Uterus (tissue), 4 donors: Measurements from ENCODE around the gene KCNMB2. TPM values are rescaled to one million over a fixed set of nuclear protein-coding genes. Genes with fewer than 3 reads are reported as not detected.

ENCODE experiments used
- DNase-seq, 2 donors: peaks; one replicate each; pipeline ENCODE4 v3.0.0-alpha.2; 2019 to 2020
- H3K27ac ChIP-seq, 2 donors: fragments of 200-600 bp; sonication (generic); 1 replicate in 1 of 2; 2 replicates in 1 of 2; pipeline ENCODE4 v1.5.1; 2016 to 2018
- H3K27me3 ChIP-seq, 2 donors: fragments of 200-600 bp; sonication (generic); one replicate each; pipeline ENCODE4 v1.5.1; 2018 to 2019; ENCODE audit warnings: control low read depth in 1 of 2
- H3K36me3 ChIP-seq, 2 donors: fragments of 200-600 bp; sonication (generic); one replicate each; pipeline ENCODE4 v1.5.1; 2019; ENCODE audit warnings: control low read depth in 1 of 2
- H3K4me1 ChIP-seq, 2 donors: fragments of 200-600 bp; sonication (generic); one replicate each; pipeline ENCODE4 v1.5.1; 2018 to 2019; ENCODE audit warnings: control low read depth in 1 of 2
- H3K4me3 ChIP-seq, 2 donors: fragments of 200-600 bp; sonication (generic); 1 replicate in 1 of 2; 2 replicates in 1 of 2; pipeline ENCODE4 v1.5.1; 2018 to 2019; ENCODE audit warnings: mild to moderate bottlenecking in 1 of 2
- H3K9me3 ChIP-seq, 2 donors: fragments of 200-600 bp; sonication (generic); one replicate each; pipeline ENCODE4 v1.5.1; 2019; ENCODE audit warnings: control low read depth in 1 of 2
- POLR2A ChIP-seq, 2 donors: fragments of 450-650 bp; IDR thresholded peaks; one replicate each; pipeline ENCODE4 v1.6.1; 2016; ENCODE audit warnings: antibody characterized with exemption in 2 of 2, mild to moderate bottlenecking in 1 of 2, moderate library complexity in 1 of 2
- intact Hi-C: fragments of 100-400 bp; cut with DNase I; formaldehyde crosslinking; loops from one replicate; pipeline ENCODE4 v1.15.1; 2023; ENCODE audit warnings: low total_unique reads
- total RNA-seq, 4 donors: library from RNA; depleted of rRNA in 3 of 4; stranded (reverse); fragments of >200 nt in 3 of 4; gene quantifications; one replicate each; pipeline versions ENCODE4 v1.1.0 to v1.2.4, GENCODE V29; 2014 to 2023
- TF ChIP-seq, protein P1 (sequence below), 4 experiments: fragments of 200-600 bp in 2 of 4; fragments of 450-650 bp in 2 of 4; sonication (generic) in 2 of 4; IDR thresholded peaks; one replicate each; pipeline ENCODE4 v1.5.1; 2016 to 2019; ENCODE audit warnings: antibody characterized with exemption in 4 of 4, mild to moderate bottlenecking in 2 of 4, moderate library complexity in 1 of 4
- donor health status: DM: yes; HTN: yes; CAD: no.

The KCNMB2 gene
- total RNA-seq, 4 donors from 2014 or later, result 0.29 to 12.7 (median 1.4) TPM

DNA sequence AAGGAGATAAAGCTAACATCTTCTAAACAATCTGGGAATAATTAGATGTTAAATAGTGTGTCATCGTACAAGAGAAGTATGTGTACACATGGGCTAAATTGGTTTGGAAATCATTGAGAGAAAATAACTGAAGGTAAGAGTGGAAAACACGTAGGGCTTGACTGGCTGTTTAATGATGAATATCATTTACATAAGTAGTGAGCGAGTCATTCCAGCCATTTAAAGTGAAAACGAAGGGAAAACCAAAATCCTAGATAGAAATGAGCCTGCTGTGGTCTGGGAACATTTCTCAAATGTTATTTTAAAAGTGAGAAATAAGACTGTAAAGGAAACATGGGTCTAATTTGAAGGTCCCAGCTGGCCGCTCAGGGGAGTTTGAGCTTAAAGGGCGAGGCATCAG lies 41.9 kb upstream of the KCNMB2 start:
- H3K4me3 ChIP-seq, result no peak overlapping the region
- no peaks in the 10 kb centered on the region for H3K4me1 ChIP-seq
- no peaks in the 10 kb centered on the region for H3K27me3 ChIP-seq
- H3K9me3 ChIP-seq, result no peaks in the 10 kb centered on the region
- TF ChIP-seq POLR2A (IDR thresholded peaks at IDR 0.05), result no peak
- TF ChIP-seq, protein P1, sequence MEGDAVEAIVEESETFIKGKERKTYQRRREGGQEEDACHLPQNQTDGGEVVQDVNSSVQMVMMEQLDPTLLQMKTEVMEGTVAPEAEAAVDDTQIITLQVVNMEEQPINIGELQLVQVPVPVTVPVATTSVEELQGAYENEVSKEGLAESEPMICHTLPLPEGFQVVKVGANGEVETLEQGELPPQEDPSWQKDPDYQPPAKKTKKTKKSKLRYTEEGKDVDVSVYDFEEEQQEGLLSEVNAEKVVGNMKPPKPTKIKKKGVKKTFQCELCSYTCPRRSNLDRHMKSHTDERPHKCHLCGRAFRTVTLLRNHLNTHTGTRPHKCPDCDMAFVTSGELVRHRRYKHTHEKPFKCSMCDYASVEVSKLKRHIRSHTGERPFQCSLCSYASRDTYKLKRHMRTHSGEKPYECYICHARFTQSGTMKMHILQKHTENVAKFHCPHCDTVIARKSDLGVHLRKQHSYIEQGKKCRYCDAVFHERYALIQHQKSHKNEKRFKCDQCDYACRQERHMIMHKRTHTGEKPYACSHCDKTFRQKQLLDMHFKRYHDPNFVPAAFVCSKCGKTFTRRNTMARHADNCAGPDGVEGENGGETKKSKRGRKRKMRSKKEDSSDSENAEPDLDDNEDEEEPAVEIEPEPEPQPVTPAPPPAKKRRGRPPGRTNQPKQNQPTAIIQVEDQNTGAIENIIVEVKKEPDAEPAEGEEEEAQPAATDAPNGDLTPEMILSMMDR (IDR thresholded peaks at IDR 0.05), result no peak
- H3K36me3 ChIP-seq, result no peaks in the 10 kb centered on the region
- no peak overlapping the region for H3K27ac ChIP-seq
- no peak for DNase-seq
- intact Hi-C loops, result no loop called here

DNA sequence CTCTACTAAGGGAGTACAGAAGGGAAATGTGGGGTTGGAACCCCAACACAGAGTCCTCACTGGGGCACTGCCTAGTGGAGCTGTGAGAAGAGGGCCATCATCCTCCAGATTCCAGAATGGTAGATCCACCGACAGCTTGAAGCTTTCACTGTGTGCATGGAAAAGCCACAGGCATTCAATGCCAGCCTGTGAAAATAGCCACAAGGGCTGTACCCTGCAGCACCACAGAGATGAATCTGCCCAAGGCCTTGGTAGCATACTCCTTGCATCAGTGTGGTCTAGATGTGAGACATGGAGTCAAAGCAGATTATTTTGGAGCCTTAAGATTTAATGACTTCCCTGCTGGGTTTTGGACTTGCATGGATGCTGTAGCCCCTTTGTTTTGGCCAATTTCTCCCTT lies 39.3 kb upstream of the KCNMB2 start:
- Histone ChIP-seq H3K36me3 (no peaks in the 10 kb centered on the region), H3K27ac (no peak overlapping the region), H3K27me3 (no peaks in the 10 kb centered on the region), H3K4me1 (no peaks in the 10 kb centered on the region), H3K9me3 (no peaks in the 10 kb centered on the region), H3K4me3 (no peak overlapping the region)
- TF ChIP-seq POLR2A (IDR thresholded peaks at IDR 0.05), result no peak
- TF ChIP-seq, protein P1 (IDR thresholded peaks at IDR 0.05), result no peak
- no peak for DNase-seq
- intact Hi-C loops, result no loop called here

DNA sequence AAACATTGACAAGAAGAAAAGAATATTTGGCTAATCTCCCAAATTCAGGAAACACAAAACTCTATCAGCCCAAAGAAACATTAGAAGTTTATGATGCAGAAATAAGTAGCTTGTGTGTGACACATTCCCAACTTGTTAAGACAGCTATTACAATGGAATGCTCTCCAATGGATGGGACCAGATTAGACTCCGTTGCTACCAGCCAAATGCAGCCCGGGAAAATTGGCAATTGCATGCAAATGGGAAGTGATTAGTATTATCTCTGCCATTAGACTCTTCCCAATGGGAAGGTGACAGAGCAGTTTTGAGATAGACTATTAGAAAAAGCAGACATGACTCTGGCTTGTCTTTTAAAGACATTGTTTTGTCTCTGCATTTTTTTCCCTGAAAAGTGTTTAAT lies 37.4 kb upstream of the KCNMB2 start:
- Histone ChIP-seq H3K9me3 (no peaks in the 10 kb centered on the region), H3K4me1 (no peaks in the 10 kb centered on the region), H3K27ac (no peak overlapping the region), H3K36me3 (no peaks in the 10 kb centered on the region), H3K27me3 (no peaks in the 10 kb centered on the region), H3K4me3 (no peak overlapping the region)
- intact Hi-C loops, result no loop called here
- TF ChIP-seq, protein P1 (IDR thresholded peaks at IDR 0.05), result no peak
- no peak for TF ChIP-seq POLR2A (IDR thresholded peaks at IDR 0.05)
- no peak for DNase-seq

DNA sequence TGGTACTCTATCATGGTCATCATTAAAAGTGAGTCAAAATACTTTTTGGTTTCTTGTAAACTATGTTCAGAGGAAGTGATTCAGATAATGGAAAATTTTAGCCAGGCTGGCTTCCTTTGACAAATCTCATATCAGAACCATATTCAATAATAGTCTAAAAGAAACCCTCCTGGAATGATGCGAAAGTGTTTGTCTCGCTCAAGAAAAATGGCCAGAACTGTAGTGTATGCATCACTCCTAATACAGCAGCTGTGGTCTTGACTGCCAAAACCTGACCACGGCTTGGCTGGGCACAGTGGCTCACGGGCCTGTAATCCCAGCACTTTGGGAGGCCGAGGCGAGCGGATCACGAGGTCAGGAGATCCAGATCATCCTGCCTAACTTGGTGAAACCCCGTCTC lies 35.6 kb upstream of the KCNMB2 start:
- no peak for DNase-seq
- intact Hi-C loops, result no loop called here

DNA sequence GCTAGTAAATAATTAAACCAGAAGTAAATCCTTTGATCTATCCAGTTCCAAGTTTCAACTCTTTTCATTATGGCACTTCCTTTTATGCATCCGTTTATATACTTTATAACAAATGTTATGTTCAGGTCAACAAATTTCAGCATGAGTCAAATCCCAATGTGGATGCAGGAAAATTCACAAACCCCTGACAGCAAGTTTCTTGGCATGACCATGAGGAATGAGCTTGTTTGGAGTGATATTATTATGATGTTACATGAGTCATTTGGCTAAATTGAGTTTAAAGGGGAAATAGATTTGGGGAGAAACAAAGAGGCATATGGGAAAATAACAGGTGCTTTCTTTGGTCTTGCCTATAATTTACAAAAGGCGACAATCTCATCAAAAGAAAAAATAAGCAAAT lies 32.1 kb upstream of the KCNMB2 start:
- DNase-seq, result no peak
- H3K36me3 ChIP-seq, result no peaks in the 10 kb centered on the region
- intact Hi-C loops, result no loop called here
- no peak overlapping the region for H3K27ac ChIP-seq
- no peaks in the 10 kb centered on the region for H3K9me3 ChIP-seq
- no peaks in the 10 kb centered on the region for H3K27me3 ChIP-seq
- no peak overlapping the region for H3K4me3 ChIP-seq
- TF ChIP-seq POLR2A (IDR thresholded peaks at IDR 0.05), result no peak
- TF ChIP-seq, protein P1 (IDR thresholded peaks at IDR 0.05), result no peak
- H3K4me1 ChIP-seq, result no peaks in the 10 kb centered on the region

More for the DNA sequence above, 35.6 kb upstream of the KCNMB2 start:
- no peaks in the 10 kb centered on the region for H3K4me1 ChIP-seq
- no peak overlapping the region for H3K4me3 ChIP-seq
- TF ChIP-seq POLR2A (IDR thresholded peaks at IDR 0.05), result no peak
- TF ChIP-seq, protein P1 (IDR thresholded peaks at IDR 0.05), result no peak
- no peaks in the 10 kb centered on the region for H3K36me3 ChIP-seq
- H3K27me3 ChIP-seq, result no peaks in the 10 kb centered on the region
- H3K27ac ChIP-seq, result no peak overlapping the region
- H3K9me3 ChIP-seq, result no peaks in the 10 kb centered on the region
